ENCODE data around the gene STEAP4. TPM values are rescaled to one million over a fixed set of nuclear protein-coding genes. Genes with fewer than 3 reads are reported as not detected.

Gene STEAP4
- total RNA-seq: 100 to 1,000 TPM in 2 of 4 donors, 10 to 100 TPM in 2; 47.9 to 318 (median 110) TPM

GRCh38 chr7:88306590-88307048 is at the start of gene STEAP4:
Gene STEAP4 (minus strand): TSS chr7:88306894. CDS start chr7:88284269, 22,625 bp downstream.
- DNase-seq (ENCODE audit: low spot score) (peak; percentile 34), ATAC-seq (ENCODE audit: low FRiP score) (peak; percentile 88)

DNA sequence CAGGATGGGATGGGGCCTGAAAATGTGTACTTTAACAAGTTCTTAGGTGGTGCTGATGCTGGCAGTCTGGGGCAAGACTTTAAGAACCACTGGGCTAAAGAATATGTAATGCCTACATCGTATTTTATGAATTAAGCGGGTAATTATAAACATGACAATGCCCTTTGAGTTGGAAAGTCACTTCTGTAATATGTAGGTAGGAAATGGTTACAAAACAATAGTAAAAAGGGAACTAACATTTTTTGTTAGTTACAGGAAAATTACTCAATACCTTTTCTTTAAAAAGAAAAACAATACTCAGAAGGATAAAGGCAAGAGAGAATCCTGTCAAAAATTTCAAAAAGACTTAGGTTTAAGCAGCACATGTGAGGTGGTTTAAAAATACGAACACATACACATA is 48.3 kb upstream of the STEAP4 start:
- TF ChIP-seq, protein P1, sequence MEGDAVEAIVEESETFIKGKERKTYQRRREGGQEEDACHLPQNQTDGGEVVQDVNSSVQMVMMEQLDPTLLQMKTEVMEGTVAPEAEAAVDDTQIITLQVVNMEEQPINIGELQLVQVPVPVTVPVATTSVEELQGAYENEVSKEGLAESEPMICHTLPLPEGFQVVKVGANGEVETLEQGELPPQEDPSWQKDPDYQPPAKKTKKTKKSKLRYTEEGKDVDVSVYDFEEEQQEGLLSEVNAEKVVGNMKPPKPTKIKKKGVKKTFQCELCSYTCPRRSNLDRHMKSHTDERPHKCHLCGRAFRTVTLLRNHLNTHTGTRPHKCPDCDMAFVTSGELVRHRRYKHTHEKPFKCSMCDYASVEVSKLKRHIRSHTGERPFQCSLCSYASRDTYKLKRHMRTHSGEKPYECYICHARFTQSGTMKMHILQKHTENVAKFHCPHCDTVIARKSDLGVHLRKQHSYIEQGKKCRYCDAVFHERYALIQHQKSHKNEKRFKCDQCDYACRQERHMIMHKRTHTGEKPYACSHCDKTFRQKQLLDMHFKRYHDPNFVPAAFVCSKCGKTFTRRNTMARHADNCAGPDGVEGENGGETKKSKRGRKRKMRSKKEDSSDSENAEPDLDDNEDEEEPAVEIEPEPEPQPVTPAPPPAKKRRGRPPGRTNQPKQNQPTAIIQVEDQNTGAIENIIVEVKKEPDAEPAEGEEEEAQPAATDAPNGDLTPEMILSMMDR (IDR thresholded peaks at IDR 0.05): no peak
- ATAC-seq (ENCODE audit: low FRiP score) (no peak), DNase-seq (ENCODE audit: low spot score) (no peak)

More at GRCh38 chr7:88306590-88307048, at the start of gene STEAP4:
- TF ChIP-seq, protein P1 (IDR thresholded peaks at IDR 0.05): no peak

DNA sequence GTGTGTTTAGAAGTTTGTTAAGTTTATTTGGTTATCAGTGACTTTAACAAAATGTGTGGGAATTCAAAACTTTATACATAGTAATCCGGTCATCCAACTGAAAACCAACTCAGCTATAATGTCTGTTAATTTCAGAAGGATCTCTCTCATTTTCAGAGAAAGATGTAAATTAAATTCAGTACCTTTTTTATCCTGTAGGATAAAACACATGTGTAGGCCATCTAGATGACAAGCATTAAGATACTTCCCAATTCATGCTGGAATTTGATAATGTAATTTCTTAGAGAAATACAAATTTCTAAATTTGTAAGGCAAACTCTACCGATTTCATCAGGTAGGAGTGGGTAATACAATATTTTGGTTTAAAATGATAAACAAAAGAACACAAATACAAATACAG is 43.4 kb upstream of the STEAP4 start:
- ATAC-seq (ENCODE audit: low FRiP score) (no peak), DNase-seq (ENCODE audit: low spot score) (no peak)
- TF ChIP-seq, protein P1 (IDR thresholded peaks at IDR 0.05): no peak

GRCh38 chr7:88347517-88347916 is 40.8 kb upstream of the STEAP4 start:
- TF ChIP-seq, protein P1 (IDR thresholded peaks at IDR 0.05): no peak
- ATAC-seq (ENCODE audit: low FRiP score): no peak
- no peak for DNase-seq (ENCODE audit: low spot score)

DNA sequence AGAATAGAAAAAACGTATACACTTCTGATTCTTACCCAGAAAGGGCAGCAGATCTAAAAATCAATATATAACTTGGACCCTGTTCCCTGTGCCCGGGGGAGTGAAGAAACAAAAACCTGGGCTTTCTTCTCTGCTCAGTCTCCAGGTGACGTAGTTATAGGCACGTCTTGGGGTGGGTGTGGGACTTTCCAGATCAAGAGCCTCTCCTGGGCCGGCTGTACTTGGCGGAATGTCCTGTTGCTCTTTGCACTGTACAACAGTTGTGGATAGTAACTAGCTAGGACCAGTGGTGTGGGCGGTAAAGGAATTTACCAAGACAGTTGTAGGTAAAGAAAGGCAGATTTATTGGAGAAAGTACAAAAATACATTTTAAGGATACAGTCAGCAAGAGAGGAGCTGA is 40.4 kb upstream of the STEAP4 start:
- TF ChIP-seq, protein P1 (IDR thresholded peaks at IDR 0.05): no peak

DNA sequence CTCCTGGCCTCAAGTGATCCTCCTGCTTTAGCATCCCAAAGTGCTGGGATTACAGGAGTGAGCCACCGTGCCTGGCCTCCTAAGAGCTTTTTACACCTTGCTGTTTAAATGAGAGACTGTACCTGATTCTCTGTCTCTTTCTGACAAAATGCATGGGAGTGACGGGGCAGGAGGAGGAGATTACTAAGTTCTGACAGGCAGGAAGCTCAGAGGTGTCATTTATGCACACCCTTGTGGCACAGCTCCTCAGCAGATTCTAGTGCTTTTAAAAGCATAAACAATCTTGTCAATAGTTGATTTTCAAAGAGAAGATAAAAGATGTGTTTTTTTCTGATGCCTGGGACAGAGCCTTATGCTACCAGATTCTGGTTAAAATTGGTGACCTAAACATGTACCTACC is 39.7 kb upstream of the STEAP4 start:
- DNase-seq (ENCODE audit: low spot score): no peak
- ATAC-seq (ENCODE audit: low FRiP score): no peak
- TF ChIP-seq, protein P1 (IDR thresholded peaks at IDR 0.05): no peak

More for the DNA sequence above, 40.4 kb upstream of the STEAP4 start:
- ATAC-seq (ENCODE audit: low FRiP score) (no peak), DNase-seq (ENCODE audit: low spot score) (no peak)

Data from omental fat pad (tissue), 4 donors.